HG03571 (cell line): ENCODE data around the gene SIAH3.

Experiments
- ATAC-seq: cut with Tn5 transposase; IDR thresholded peaks from one replicate; pipeline ENCODE4 v1.9.1; 2021; ENCODE audit not compliant: unreplicated experiment

SIAH3 gene

DNA sequence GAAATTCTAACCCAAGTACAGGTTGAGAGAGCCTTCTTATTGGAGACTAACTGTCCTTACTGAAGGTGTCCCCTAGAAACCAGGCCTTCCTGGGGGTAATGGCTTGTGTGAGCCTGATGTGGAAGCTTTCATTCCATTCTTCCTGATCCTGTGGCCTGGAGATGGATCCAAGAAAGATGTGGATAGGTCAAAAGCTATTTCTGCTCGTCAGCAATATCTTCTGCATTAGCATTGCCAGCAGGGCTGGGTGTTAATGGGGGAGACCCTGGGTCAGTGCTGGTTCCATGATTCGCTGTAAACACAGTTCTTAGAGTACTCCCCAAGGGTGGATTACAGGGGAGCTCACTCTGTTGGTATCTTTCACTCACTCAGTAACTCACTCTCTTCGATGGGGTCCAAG, 106.6 kb downstream of the SIAH3 start:
- no peak for ATAC-seq

DNA sequence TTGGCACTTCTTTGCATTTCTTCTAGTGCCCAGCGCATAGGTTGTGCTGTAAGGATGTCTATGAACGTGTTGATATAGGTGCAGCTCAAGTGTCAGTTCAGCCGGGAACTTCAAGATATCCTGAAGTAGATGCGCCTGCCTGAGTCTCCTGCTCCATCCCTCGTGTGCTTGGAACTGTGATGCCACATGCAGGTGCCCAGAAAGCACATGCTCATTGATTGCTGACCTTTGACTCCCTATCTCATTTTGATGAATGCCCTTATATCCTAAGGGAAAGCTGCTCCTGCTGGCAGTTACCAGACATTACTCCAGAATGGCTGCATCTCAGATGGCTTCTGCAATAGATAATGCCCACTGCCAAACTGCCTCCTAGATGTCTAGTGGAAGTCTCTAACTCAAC, 108.6 kb downstream of the SIAH3 start:
- ATAC-seq = no peak

DNA sequence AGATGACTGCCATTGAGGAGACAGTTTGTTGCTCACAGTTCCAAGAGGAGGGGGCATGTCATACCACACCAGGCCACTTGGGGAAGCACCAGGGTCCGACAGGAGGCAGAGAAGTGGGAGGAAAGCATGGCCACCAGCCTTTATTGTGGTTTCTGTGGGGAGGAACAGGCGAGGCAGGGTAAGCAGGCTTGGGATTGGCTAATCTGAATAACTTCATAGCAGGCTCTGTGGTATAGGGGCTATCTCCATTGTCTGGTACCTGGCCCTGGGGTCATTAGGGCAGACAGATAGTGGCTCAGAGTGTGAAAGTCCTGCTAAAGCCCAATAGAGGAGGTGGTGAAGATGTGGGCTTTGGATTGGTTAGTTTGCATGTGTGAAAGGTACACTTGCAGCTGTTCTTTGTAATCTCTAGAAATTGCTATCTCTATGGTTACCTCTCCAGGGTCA, 114.0 kb downstream of the SIAH3 start:
- ATAC-seq = no peak

DNA sequence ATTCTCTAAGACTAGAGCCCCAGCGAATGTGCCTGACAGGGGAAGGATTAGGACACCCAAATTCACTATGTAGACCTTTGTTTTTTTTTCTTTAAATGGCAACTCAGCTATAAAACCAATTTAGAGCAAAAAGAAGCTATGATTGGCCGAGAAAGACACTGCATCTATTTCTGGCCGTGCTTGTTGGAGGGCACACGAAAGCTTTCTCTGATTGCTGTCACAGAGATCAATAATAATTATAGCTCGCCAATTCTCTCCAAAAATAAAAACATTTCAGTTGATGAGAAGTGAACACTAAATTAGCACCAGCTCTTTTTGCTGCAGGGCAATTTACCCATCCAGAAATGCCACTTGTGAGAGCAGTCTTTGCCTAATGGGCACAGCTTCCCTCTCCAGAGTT, 118.2 kb downstream of the SIAH3 start:
- ATAC-seq = no peak

DNA sequence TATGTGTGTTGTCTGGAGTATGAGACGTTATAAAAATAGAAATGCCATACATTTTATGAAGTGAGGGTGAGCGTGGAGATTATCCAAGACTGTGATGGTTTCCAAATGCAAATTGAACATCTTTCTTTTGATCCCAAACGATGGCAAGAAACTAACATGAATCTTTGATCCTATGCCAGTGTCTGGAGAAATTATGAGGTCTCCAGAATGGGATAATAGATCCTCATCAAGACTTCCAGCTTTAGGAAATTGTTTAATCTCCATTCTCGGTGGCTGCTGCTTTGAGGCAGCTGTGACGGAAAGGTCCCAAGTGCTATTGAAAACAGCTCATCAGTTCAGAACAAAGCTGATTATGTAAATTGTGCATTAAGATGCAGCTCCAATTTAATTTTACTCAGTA, 118.6 kb downstream of the SIAH3 start:
- ATAC-seq = no peak

DNA sequence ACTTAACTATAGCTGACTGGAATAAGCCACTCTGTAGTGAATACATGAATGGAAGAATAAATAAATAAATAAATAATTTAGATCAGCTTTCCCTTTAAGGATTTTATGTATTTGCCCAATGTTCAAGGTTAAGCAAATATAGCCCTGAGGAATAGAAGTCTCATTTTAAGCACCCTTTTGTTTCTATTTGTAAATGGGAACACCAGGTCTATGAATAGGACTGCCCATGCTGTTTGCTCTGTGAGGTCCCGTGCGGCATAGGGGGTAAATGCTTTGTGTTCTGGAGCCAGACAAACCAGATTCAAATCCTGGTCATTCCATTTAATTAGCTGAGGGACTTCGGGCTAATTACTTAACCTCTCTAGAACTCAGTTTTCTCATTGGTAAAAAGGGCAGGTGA, 120.1 kb downstream of the SIAH3 start:
- ATAC-seq = no peak

DNA sequence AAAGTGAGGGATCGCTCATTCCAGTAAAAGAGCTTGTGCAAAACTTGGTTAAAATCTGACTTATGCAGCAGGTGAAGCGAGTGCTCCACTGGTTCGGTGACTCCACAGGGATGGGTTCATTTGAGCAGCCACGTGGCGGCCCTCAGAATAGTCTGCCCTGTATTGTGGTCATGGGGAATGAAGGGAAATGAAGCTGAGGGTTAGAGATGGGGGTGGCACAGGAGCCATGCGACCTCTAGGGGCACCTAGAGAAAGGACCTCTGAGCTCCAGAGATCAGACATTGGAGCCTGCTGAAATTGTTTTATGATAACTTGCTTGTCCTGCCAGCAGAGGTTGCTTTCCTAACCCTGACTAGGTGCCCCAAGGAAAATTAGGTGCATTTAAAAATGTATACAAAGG, 122.8 kb downstream of the SIAH3 start:
- no peak for ATAC-seq
